Measurements from ENCODE around the gene PIP4P1. TPM values are rescaled to one million over a fixed set of nuclear protein-coding genes. Genes with fewer than 3 reads are reported as not detected.

Gene PIP4P1
- total RNA-seq, 1 experiment from 2014 or later = 27.0 TPM

- Mint-ChIP-seq H3K9me3 (ENCODE audit: low read depth, unreplicated experiment) (no peaks in the 10 kb centered on the region), H3K36me3 (ENCODE audit: insufficient read depth, unreplicated experiment) (no peaks in the 10 kb centered on the region), H3K27me3 (ENCODE audit: unreplicated experiment) (peaks cover 15% of the 10 kb centered on the region), H3K27ac (ENCODE audit: unreplicated experiment) (no peak overlapping the region), H3K4me1 (ENCODE audit: low read depth, unreplicated experiment) (no peaks in the 10 kb centered on the region), H3K4me3 (ENCODE audit: low read depth, unreplicated experiment) (no peak overlapping the region)
- CTCF ChIA-PET = no interaction called here
- BruUV-seq (replicated peaks) = no TSS peak
- no peak for DNase-seq
- TF ChIP-seq CTCF (IDR thresholded peaks at IDR 0.05; ENCODE audit: unreplicated experiment) = no peak
- intact Hi-C loops (cut with micrococcal nuclease; ENCODE audit: unreplicated experiment) = no loop called here
Observed at GRCh38 chr14:20438664-20439063, 22.6 kb downstream of the PIP4P1 start.

- H3K4me1 Mint-ChIP-seq (ENCODE audit: low read depth, unreplicated experiment) = no peaks in the 10 kb centered on the region
- CTCF ChIA-PET = no interaction called here
- no peaks in the 10 kb centered on the region for H3K9me3 Mint-ChIP-seq (ENCODE audit: low read depth, unreplicated experiment)
- no peak overlapping the region for H3K27ac Mint-ChIP-seq (ENCODE audit: unreplicated experiment)
- BruUV-seq (replicated peaks) = no TSS peak
- intact Hi-C loops (cut with micrococcal nuclease; ENCODE audit: unreplicated experiment) = no loop called here
- no peak for DNase-seq
- no peak for TF ChIP-seq CTCF (IDR thresholded peaks at IDR 0.05; ENCODE audit: unreplicated experiment)
- no peak overlapping the region for H3K4me3 Mint-ChIP-seq (ENCODE audit: low read depth, unreplicated experiment)
- H3K36me3 Mint-ChIP-seq (ENCODE audit: insufficient read depth, unreplicated experiment) = no peaks in the 10 kb centered on the region
- peaks cover 15% of the 10 kb centered on the region for H3K27me3 Mint-ChIP-seq (ENCODE audit: unreplicated experiment)
Observed at GRCh38 chr14:20436363-20436755, 24.9 kb downstream of the PIP4P1 start.

GRCh38 chr14:20435582-20436362, 25.5 kb downstream of the PIP4P1 start, which contains the start of gene KLHL33:
KLHL33 (minus strand) TSS chr14:20436166; CDS start chr14:20435811, 355 bp downstream.
- DNase-seq = no peak
- no TSS peak for BruUV-seq (replicated peaks)
- no peaks in the 10 kb centered on the region for H3K36me3 Mint-ChIP-seq (ENCODE audit: insufficient read depth, unreplicated experiment)
- H3K27me3 Mint-ChIP-seq (ENCODE audit: unreplicated experiment) = peaks cover 15% of the 10 kb centered on the region
- CTCF ChIA-PET = no interaction called here
- H3K4me3 Mint-ChIP-seq (ENCODE audit: low read depth, unreplicated experiment) = no peak within 1 kb of the TSS
- no peaks in the 10 kb centered on the region for H3K4me1 Mint-ChIP-seq (ENCODE audit: low read depth, unreplicated experiment)
- intact Hi-C loops (cut with micrococcal nuclease; ENCODE audit: unreplicated experiment) = no loop called here
- no peak within 1 kb of the TSS for H3K27ac Mint-ChIP-seq (ENCODE audit: unreplicated experiment)
- TF ChIP-seq CTCF (IDR thresholded peaks at IDR 0.05; ENCODE audit: unreplicated experiment) = no peak
- H3K9me3 Mint-ChIP-seq (ENCODE audit: low read depth, unreplicated experiment) = no peaks in the 10 kb centered on the region

DNA sequence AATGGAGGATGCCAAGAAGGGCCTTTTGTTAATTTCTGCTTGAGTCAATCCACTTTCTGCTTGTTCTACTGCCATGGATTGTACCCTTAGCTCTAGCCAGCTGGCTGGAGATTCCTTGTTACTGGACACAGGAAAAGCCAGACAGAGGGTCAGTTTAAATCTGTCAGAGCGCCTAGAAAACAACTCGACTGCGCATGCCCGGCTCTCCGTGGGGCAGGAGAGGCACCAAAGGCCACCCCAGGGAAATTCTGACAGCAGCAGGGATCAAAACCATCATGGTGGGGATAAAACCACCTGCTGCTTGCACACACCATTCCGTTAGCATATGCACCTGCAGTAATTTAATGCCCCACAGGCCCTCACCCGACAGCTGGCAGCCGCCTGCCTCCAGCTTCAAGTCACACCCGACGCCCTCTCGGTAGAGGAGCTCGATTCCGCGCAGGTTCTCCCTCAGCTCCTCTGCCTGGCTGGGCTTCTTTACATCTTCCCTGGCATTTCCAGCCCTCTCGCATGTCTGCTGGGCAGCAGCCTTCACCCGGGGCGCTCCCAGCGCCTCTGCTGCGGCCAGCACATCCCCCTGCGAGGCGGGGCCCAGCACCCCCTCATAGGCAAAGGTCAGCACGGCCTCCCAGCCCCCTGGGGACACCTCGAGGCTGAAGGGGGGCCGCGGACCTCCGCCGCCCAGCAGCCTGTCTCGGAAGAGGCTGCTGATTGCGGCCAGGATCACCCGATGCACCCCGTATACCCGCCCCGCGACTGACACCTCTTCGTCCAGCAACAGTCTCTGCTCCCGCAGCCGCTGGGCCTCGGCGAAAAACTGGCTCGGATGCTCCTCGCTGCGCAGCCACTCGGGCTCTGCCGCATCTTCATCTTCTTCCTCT, 26.3 kb downstream of the PIP4P1 start:
- DNase-seq = no peak
- BruUV-seq (replicated peaks) = no TSS peak
- H3K36me3 Mint-ChIP-seq (ENCODE audit: insufficient read depth, unreplicated experiment) = no peaks in the 10 kb centered on the region
- peaks cover 15% of the 10 kb centered on the region for H3K27me3 Mint-ChIP-seq (ENCODE audit: unreplicated experiment)
- H3K27ac Mint-ChIP-seq (ENCODE audit: unreplicated experiment) = no peak overlapping the region
- TF ChIP-seq CTCF (IDR thresholded peaks at IDR 0.05; ENCODE audit: unreplicated experiment) = no peak
- intact Hi-C loops (cut with micrococcal nuclease; ENCODE audit: unreplicated experiment) = no loop called here
- H3K9me3 Mint-ChIP-seq (ENCODE audit: low read depth, unreplicated experiment) = no peaks in the 10 kb centered on the region
- H3K4me1 Mint-ChIP-seq (ENCODE audit: low read depth, unreplicated experiment) = no peaks in the 10 kb centered on the region
- CTCF ChIA-PET = no interaction called here
- no peak overlapping the region for H3K4me3 Mint-ChIP-seq (ENCODE audit: low read depth, unreplicated experiment)
